DND-41 (cell line): ENCODE measurements around the gene PDE6C.
A peak's percentile ranks its signal among the peaks of the same experiment; 100 is the strongest.
"Not testable (repeated sequence)": the region's sequence is repeated elsewhere in the genome, so short reads cannot be mapped to it uniquely, and the experiment has no call there.

Source experiments
- ATAC-seq: fragments of 200-7000 bp; cut with Tn5 transposase; 3 replicates; pipeline ENCODE4 v1.9.1; 2021; ENCODE audit warnings: low read depth; ENCODE audit not compliant: insufficient read depth
- DNase-seq: peaks from one replicate; pipeline ENCODE4 v3.0.0-alpha.2; 2020
- H2AFZ ChIP-seq: 2 replicates; pipeline ENCODE4 v1.6.0; 2012; ENCODE audit warnings: low read depth, low read length
- H3K27ac ChIP-seq: 2 replicates; pipeline ENCODE4 v1.5.1; 2012; ENCODE audit warnings: low read length, inconsistent platforms
- H3K27me3 ChIP-seq: fragments of 200-600 bp; sonication (generic); 2 replicates; pipeline ENCODE4 v1.6.0; 2012; ENCODE audit warnings: low read length, mild to moderate bottlenecking, inconsistent platforms; ENCODE audit not compliant: insufficient read depth, poor library complexity
- H3K36me3 ChIP-seq: 2 replicates; pipeline ENCODE4 v1.5.1; 2012; ENCODE audit warnings: low read length, inconsistent platforms; ENCODE audit not compliant: insufficient read depth
- H3K4me1 ChIP-seq: 2 replicates; pipeline ENCODE4 v1.5.1; 2012; ENCODE audit warnings: mild to moderate bottlenecking, low read length; ENCODE audit not compliant: insufficient read depth
- H3K4me2 ChIP-seq: 2 replicates; pipeline ENCODE4 v1.6.0; 2012; ENCODE audit warnings: mild to moderate bottlenecking, moderate library complexity, low read length, inconsistent platforms; ENCODE audit not compliant: insufficient read depth
- H3K4me3 ChIP-seq, 2 experiments: fragments of 200-600 bp in 1 of 2; shearing (Covaris generic) in 1 of 2; 2 replicates each; pipeline ENCODE4 v1.5.1; 2012 to 2016; ENCODE audit warnings: inconsistent platforms in 2 of 2, low read length in 2 of 2, mild to moderate bottlenecking in 2 of 2, low read depth in 1 of 2, moderate library complexity in 1 of 2
- H3K79me2 ChIP-seq: 2 replicates; pipeline ENCODE4 v1.6.0; 2012; ENCODE audit warnings: low read length, inconsistent platforms; ENCODE audit not compliant: insufficient read depth
- H3K9ac ChIP-seq: 2 replicates; pipeline ENCODE4 v1.6.0; 2012; ENCODE audit warnings: low read depth, mild to moderate bottlenecking, inconsistent platforms, low read length, moderate library complexity
- H3K9me3 ChIP-seq: 2 replicates; pipeline ENCODE4 v1.5.1; 2012; ENCODE audit warnings: low read length, moderate library complexity, mild to moderate bottlenecking, inconsistent platforms; ENCODE audit not compliant: insufficient read depth, severe bottlenecking
- H4K20me1 ChIP-seq: 2 replicates; pipeline ENCODE4 v1.6.0; 2012; ENCODE audit warnings: low read length; ENCODE audit not compliant: insufficient read depth
- EZH2 ChIP-seq: IDR thresholded peaks from 3 replicates; pipeline ENCODE4 v1.6.1; 2012; ENCODE audit warnings: borderline replicate concordance, low read depth, mild to moderate bottlenecking, moderate library complexity, low read length, inconsistent platforms; ENCODE audit not compliant: severe bottlenecking
- TF ChIP-seq, protein P1 (sequence below): IDR thresholded peaks from 2 replicates; pipeline ENCODE4 v1.5.1; 2012; ENCODE audit warnings: borderline replicate concordance, low read length, moderate library complexity, mild to moderate bottlenecking; ENCODE audit not compliant: poor library complexity, severe bottlenecking; ENCODE audit errors: extremely low read depth

The PDE6C gene

DNA sequence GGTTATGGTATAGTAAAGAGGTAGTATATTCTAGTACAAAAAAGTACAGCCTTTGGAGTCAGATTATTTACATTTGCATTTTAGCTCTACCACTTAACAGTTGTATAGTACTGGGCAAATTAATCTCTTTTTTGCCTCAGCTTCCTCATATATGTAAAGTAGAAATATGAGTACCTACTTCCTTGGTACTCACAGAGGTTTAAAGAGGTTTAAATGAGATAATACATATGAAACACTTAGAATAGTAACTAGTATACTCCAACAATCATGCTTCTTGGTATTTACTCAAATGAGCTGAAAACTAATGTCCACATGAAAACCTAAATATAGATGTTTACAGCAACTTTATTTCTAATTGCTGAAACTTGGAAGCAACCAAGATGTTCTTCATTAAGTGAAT, 75.4 kb downstream of the PDE6C start:
- ATAC-seq (no peak), DNase-seq (no peak)
- Histone ChIP-seq H3K9me3 (no peaks in the 10 kb centered on the region), H3K27me3 (no peaks in the 10 kb centered on the region), H4K20me1 (no peaks in the 10 kb centered on the region), H3K9ac (no peak overlapping the region), H2AFZ (no peak overlapping the region), H3K36me3 (peaks cover 28% of the 10 kb centered on the region), H3K4me2 (no peak overlapping the region), H3K4me3 (no peak overlapping the region), H3K79me2 (no peaks in the 10 kb centered on the region), H3K4me1 (no peaks in the 10 kb centered on the region), H3K27ac (no peak overlapping the region)
- no peak for TF ChIP-seq EZH2
- TF ChIP-seq, protein P1, sequence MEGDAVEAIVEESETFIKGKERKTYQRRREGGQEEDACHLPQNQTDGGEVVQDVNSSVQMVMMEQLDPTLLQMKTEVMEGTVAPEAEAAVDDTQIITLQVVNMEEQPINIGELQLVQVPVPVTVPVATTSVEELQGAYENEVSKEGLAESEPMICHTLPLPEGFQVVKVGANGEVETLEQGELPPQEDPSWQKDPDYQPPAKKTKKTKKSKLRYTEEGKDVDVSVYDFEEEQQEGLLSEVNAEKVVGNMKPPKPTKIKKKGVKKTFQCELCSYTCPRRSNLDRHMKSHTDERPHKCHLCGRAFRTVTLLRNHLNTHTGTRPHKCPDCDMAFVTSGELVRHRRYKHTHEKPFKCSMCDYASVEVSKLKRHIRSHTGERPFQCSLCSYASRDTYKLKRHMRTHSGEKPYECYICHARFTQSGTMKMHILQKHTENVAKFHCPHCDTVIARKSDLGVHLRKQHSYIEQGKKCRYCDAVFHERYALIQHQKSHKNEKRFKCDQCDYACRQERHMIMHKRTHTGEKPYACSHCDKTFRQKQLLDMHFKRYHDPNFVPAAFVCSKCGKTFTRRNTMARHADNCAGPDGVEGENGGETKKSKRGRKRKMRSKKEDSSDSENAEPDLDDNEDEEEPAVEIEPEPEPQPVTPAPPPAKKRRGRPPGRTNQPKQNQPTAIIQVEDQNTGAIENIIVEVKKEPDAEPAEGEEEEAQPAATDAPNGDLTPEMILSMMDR: no peak

DNA sequence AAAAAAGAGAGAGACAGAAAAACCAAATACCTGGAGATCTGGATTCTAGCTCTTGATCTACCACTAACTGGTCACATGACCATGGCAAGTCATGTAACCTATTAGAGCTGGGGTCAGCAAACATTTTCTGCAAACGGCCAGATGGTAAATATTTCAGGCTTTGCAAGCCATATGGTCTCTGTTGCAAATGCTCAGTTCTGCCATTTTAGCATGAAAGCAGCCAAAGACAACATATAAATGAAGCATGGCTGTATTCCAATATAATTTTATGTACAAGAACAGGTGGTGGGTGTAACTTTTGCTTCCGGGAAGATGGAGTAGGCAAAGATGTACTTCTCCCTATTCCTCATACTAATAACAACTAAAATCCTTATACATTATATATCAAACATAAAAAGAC, 83.4 kb downstream of the PDE6C start:
- Histone ChIP-seq H3K4me1 (peaks cover 13% of the 10 kb centered on the region), H4K20me1 (peaks cover 2% of the 10 kb centered on the region; the same call in 1 of the 2 replicates), H3K4me3 (no peak overlapping the region), H2AFZ (no peak overlapping the region), H3K9me3 (no peaks in the 10 kb centered on the region), H3K27ac (no peak overlapping the region), H3K36me3 (peaks cover 62% of the 10 kb centered on the region), H3K4me2 (no peak overlapping the region), H3K9ac (no peak overlapping the region), H3K27me3 (no peaks in the 10 kb centered on the region), H3K79me2 (peaks cover 6% of the 10 kb centered on the region; the same call in 1 of the 2 replicates)
- no peak for ATAC-seq
- no peak for DNase-seq
- no peak for TF ChIP-seq EZH2
- TF ChIP-seq, protein P1: no peak

DNA sequence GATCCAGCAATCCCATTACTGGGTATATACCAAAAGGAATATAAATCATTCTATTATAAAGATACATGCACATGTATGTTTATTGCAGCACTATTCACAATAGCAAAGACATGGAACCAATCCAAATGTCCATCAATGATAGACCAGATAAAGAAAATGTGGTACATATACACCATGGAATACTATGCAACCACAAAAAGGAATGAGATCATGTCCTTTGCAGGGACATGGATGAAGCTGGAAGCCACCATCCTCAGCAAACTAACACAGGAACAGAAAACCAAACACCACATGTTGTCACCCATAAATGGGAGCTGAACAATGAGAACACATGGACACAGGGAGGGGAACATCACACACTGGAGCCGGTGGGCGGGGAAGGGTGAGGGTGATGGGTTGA, 84.2 kb downstream of the PDE6C start:
- H3K27ac ChIP-seq, H3K27me3 ChIP-seq, H2AFZ ChIP-seq, H3K9me3 ChIP-seq, H3K79me2 ChIP-seq, H3K4me2 ChIP-seq, H4K20me1 ChIP-seq, ATAC-seq, H3K4me3 ChIP-seq, DNase-seq, H3K9ac ChIP-seq: not testable (repeated sequence)
- peaks cover 60% of the 10 kb centered on the region for H3K36me3 ChIP-seq
- peaks cover 21% of the 10 kb centered on the region for H3K4me1 ChIP-seq

DNA sequence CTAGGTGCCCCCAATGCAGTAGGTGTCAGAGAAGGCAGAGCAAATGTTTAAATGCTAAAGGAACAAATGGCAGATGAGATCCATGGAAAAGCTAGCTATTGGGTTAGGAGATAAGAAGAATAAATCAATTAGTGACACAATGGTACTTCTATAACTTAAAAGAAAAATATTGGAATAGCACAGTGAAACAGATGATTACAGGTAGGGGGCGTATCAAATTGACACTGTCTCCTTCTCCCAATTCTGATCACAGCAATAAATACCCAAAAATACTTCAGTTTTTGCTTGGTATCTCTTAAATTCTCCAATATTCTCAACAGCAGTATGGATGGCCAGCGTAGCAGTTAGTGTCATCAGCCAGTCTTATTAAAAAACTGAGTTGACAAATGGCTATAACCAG, 84.9 kb downstream of the PDE6C start:
- Histone ChIP-seq H3K27ac (no peak overlapping the region), H3K79me2 (peaks cover 13% of the 10 kb centered on the region), H3K27me3 (no peaks in the 10 kb centered on the region), H3K36me3 (peaks cover 53% of the 10 kb centered on the region), H2AFZ (no peak overlapping the region), H3K4me3 (no peak overlapping the region), H3K9ac (no peak overlapping the region), H4K20me1 (peaks cover 2% of the 10 kb centered on the region; the same call in 1 of the 2 replicates), H3K4me2 (no peak overlapping the region), H3K4me1 (peaks cover 24% of the 10 kb centered on the region), H3K9me3 (no peaks in the 10 kb centered on the region)
- ATAC-seq (no peak), DNase-seq (no peak)
- TF ChIP-seq EZH2: no peak
- TF ChIP-seq, protein P1: peak; percentile 14
